Vagina (tissue), 2 donors: ENCODE results near the gene HEBP2.

ENCODE experiments used
- CTCF ChIP-seq, 3 experiments: fragments of 450-650 bp in 2 of 3; fragments of 200-600 bp in 1 of 3; sonication (generic) in 1 of 3; IDR thresholded peaks; one replicate each; pipeline ENCODE4 v1.5.1; 2017 to 2019; ENCODE audit warnings: antibody characterized with exemption in 3 of 3, mild to moderate bottlenecking in 2 of 3, moderate library complexity in 2 of 3
- POLR2A ChIP-seq, 2 donors: fragments of 450-650 bp; IDR thresholded peaks; one replicate each; pipeline ENCODE4 v1.6.1; 2017; ENCODE audit warnings: antibody characterized with exemption in 2 of 2, mild to moderate bottlenecking in 2 of 2, moderate library complexity in 2 of 2

DNA sequence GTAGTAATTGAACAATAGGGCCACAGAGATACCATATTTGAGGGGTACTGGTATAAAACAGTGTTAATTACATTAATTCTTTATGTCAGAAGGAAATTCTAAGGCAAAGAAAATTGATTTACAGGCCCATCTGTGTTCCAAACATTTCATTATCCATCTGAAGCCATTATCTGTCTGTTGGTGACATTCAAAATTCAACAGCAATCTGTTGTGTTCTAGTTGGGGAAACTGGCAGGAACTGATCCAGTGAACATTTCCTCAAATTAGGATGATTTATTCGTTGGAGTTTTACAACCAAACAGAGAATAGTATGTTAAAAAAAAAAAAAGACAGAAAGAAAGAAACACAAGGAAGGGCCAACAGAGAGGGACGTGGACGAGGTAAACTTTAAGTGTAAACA, 30.1 kb downstream of the HEBP2 start:
- TF ChIP-seq CTCF (IDR thresholded peaks at IDR 0.05) (no peak), POLR2A (IDR thresholded peaks at IDR 0.05) (no peak)
